Measurements from ENCODE around the gene USP6NL.

- no peak for TF ChIP-seq CTCF (IDR thresholded peaks at IDR 0.05)
- no peak for TF ChIP-seq POLR2A (IDR thresholded peaks at IDR 0.05)
Observed at GRCh38 chr10:11576092-11576809, 35.2 kb downstream of the USP6NL start.
